Cardiac muscle cell (in vitro differentiated cells and primary cell): ENCODE results near the gene TALDO1. TPM values are rescaled to one million over a fixed set of nuclear protein-coding genes. Genes with fewer than 3 reads are reported as not detected.

Experiments used
- DNase-seq, 2 donors: peaks; one replicate each; pipeline versions ENCODE4 v3.0.0 to v3.0.0-alpha.2; 2010 to 2017; ENCODE audit warnings: low read depth in 1 of 2, low spot score in 1 of 2
- H3K27ac ChIP-seq: fragments of 200-600 bp; sonication (generic); 2 replicates; pipeline ENCODE4 v1.5.1; 2016
- H3K27me3 ChIP-seq: fragments of 200-600 bp; sonication (generic); 2 replicates; pipeline ENCODE4 v1.6.0; 2016; ENCODE audit warnings: control low read depth
- H3K36me3 ChIP-seq: fragments of 200-600 bp; sonication (generic); 2 replicates; pipeline ENCODE4 v1.5.1; 2016; ENCODE audit warnings: control low read depth
- H3K4me1 ChIP-seq: fragments of 200-600 bp; sonication (generic); 2 replicates; pipeline ENCODE4 v1.8.1; 2017; ENCODE audit warnings: low read depth, mild to moderate bottlenecking, mixed run types
- H3K4me3 ChIP-seq: fragments of 200-600 bp; sonication (generic); 2 replicates; pipeline ENCODE4 v1.5.1; 2016; ENCODE audit warnings: mild to moderate bottlenecking
- H3K9me3 ChIP-seq: fragments of 200-600 bp; sonication (generic); 2 replicates; pipeline ENCODE4 v1.5.1; 2017; ENCODE audit warnings: low read depth, mild to moderate bottlenecking, control low read depth
- CTCF ChIP-seq: IDR thresholded peaks from 2 replicates; pipeline ENCODE4 v1.5.1; 2012; ENCODE audit warnings: low read depth, mild to moderate bottlenecking, low read length
- polyA plus RNA-seq: library from polyadenylated mRNA; unstranded; fragments of >200 nt; fragmentation: Nextera tagmentation; extraction: Ambion mirVana; gene quantifications from 2 replicates; pipeline ENCODE4 v1.2.1, GENCODE V29; 2016
- total RNA-seq: library from RNA; depleted of rRNA; stranded (reverse); fragments of >200 nt; gene quantifications from 2 replicates; pipeline ENCODE4 v1.2.3, GENCODE V29; 2016

The TALDO1 gene
- total and polyA plus RNA-seq, 2 experiments from 2014 or later, result 144 to 174 TPM

GRCh38 chr11:724049-724777, 23.1 kb upstream of the TALDO1 start:
- Histone ChIP-seq H3K27me3 (peaks cover 71% of the 10 kb centered on the region), H3K36me3 (no peaks in the 10 kb centered on the region), H3K4me1 (no peaks in the 10 kb centered on the region), H3K27ac (no peak overlapping the region), H3K9me3 (no peaks in the 10 kb centered on the region), H3K4me3 (no peak overlapping the region)
- DNase-seq, result no peak
- no peak for TF ChIP-seq CTCF

- Histone ChIP-seq H3K27me3 (peaks cover 64% of the 10 kb centered on the region), H3K27ac (no peak overlapping the region), H3K4me3 (no peak overlapping the region), H3K4me1 (no peaks in the 10 kb centered on the region), H3K36me3 (no peaks in the 10 kb centered on the region), H3K9me3 (no peaks in the 10 kb centered on the region)
- DNase-seq, result no peak
- TF ChIP-seq CTCF, result no peak
Measured at GRCh38 chr11:724778-725386, 22.4 kb upstream of the TALDO1 start.

GRCh38 chr11:725624-726202, 21.6 kb upstream of the TALDO1 start:
- DNase-seq, result no peak

GRCh38 chr11:726278-727220, 20.7 kb upstream of the TALDO1 start:
- Histone ChIP-seq H3K9me3 (no peaks in the 10 kb centered on the region), H3K27ac (no peak overlapping the region), H3K36me3 (no peaks in the 10 kb centered on the region), H3K4me1 (no peaks in the 10 kb centered on the region), H3K27me3 (peaks cover 48% of the 10 kb centered on the region), H3K4me3 (peak overlapping the region; percentile 25)
- TF ChIP-seq CTCF, result no peak
- peak; percentile 30 to 62 for DNase-seq

More at GRCh38 chr11:725624-726202, 21.6 kb upstream of the TALDO1 start:
- no peaks in the 10 kb centered on the region for H3K4me1 ChIP-seq
- H3K9me3 ChIP-seq, result no peaks in the 10 kb centered on the region
- peaks cover 56% of the 10 kb centered on the region for H3K27me3 ChIP-seq
- H3K36me3 ChIP-seq, result no peaks in the 10 kb centered on the region
- no peak overlapping the region for H3K27ac ChIP-seq
- H3K4me3 ChIP-seq, result peak overlapping the region; percentile 25
- TF ChIP-seq CTCF, result no peak

GRCh38 chr11:727281-727701, 20.0 kb upstream of the TALDO1 start:
- H3K4me3 ChIP-seq, result no peak overlapping the region
- H3K9me3 ChIP-seq, result no peaks in the 10 kb centered on the region
- no peak for TF ChIP-seq CTCF
- no peaks in the 10 kb centered on the region for H3K4me1 ChIP-seq
- no peak for DNase-seq
- H3K27ac ChIP-seq, result no peak overlapping the region
- peaks cover 40% of the 10 kb centered on the region for H3K27me3 ChIP-seq
- H3K36me3 ChIP-seq, result no peaks in the 10 kb centered on the region
